Activated CD4-positive, CD25-positive, alpha-beta regulatory T cell treated with anti-CD3 and anti-CD28 coated beads, Interleukin-2, amount 50 U/mL, for 72 hours (primary cell): Measurements from ENCODE around the gene RNU7-1.
"Not testable (repeated sequence)": the region's sequence is repeated elsewhere in the genome, so short reads cannot be mapped to it uniquely, and the experiment has no call there.

Experiments
- DNase-seq: peaks from one replicate; pipeline ENCODE4 v3.0.0; 2021

The RNU7-1 gene

DNA sequence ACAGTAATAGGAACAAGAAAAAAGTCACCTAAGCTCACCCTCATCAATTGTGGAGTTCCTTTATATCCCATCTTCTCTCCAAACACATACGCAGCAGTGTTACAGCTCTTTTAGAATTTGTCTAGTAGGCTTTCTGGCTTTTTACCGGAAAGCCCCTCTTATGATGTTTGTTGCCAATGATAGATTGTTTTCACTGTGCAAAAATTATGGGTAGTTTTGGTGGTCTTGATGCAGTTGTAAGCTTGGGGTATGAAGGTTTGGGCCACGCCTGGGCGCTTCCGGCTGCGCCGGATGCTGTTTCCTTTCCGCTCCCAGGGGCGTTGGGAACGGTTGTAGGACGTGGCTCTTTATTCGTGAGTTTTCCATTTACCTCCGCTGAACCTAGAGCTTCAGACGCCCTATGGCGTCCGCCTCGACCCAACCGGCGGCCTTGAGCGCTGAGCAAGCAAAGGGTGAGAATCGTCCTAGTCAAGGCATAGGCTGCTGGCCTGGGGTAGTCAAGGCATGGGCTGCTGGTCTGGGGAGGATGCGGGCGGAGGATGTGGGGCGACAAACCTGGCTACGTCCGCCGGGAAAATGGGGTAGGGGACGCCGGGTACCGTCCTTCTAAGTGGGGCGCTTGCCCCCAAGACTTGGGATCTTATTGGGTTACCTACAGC, at the start of gene RNU7-1, which contains the start of gene C12orf57:
RNU7-1 (plus strand) TSS at position 95 of the 659 bp plus-strand sequence.
C12orf57 (plus strand) TSS at position 301 of the 659 bp plus-strand sequence; CDS start at position 401, 100 bp downstream.
- DNase-seq: peak; percentile 79

GRCh38 chr12:6894321-6894720, 49.3 kb upstream of the RNU7-1 start:
- no peak for DNase-seq

GRCh38 chr12:6896846-6897435, 46.7 kb upstream of the RNU7-1 start:
- no peak for DNase-seq

- DNase-seq: no peak
These were observed 44.2 kb upstream of the RNU7-1 start for GRCh38 chr12:6899427-6899826.

DNA sequence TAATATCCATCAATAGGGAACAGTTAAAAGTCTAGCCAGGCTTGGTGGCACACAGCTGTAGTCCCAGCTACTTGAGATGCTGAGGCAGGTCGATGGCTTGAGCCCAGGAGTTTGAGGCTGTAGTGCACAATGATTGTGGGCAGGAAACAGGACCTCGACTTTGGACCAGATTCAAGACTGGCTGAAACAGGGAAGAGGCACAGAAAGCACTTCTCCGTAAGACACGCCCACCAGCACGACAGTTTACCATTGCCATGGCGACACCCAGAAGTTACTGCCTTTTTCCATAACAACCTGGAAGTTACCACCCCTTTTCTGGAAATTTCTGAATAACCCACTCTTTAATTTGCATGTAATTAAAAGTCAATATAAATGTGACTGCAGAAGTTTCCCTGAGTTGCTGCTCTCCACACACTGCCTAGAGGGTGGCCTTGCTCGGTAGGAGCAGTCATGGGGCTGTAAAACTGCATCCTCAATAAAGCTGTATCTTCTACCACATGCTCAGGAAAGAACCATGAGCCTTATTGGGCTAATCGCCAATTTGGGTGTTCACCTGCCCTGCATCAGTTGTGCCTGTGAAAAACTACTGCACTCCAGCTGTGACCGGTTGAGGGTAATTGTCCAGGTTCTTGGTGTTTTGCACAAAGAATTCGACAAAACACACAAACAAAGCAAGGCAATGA, 43.6 kb upstream of the RNU7-1 start:
- DNase-seq: no peak

- DNase-seq: no peak
These were observed 41.2 kb upstream of the RNU7-1 start for GRCh38 chr12:6902448-6902847.

DNA sequence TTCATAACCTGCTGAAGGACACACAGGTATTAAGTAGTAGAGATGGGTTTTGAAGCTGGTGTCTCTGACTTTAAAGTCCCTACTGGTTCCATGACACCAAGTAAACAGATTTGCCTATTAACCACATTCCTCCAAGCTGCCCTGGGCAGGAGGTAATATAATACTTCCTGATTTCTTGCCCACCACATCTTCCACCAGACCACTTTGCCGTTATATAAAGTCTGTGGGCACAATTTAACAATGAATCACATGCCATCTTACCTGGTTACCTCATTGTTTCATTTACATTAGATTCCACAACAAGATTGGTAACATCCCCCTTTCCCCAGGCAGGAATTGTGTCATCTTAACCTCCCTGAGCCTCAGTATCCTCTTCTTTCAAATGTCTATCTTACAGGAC, 39.9 kb upstream of the RNU7-1 start:
- DNase-seq: no peak

DNA sequence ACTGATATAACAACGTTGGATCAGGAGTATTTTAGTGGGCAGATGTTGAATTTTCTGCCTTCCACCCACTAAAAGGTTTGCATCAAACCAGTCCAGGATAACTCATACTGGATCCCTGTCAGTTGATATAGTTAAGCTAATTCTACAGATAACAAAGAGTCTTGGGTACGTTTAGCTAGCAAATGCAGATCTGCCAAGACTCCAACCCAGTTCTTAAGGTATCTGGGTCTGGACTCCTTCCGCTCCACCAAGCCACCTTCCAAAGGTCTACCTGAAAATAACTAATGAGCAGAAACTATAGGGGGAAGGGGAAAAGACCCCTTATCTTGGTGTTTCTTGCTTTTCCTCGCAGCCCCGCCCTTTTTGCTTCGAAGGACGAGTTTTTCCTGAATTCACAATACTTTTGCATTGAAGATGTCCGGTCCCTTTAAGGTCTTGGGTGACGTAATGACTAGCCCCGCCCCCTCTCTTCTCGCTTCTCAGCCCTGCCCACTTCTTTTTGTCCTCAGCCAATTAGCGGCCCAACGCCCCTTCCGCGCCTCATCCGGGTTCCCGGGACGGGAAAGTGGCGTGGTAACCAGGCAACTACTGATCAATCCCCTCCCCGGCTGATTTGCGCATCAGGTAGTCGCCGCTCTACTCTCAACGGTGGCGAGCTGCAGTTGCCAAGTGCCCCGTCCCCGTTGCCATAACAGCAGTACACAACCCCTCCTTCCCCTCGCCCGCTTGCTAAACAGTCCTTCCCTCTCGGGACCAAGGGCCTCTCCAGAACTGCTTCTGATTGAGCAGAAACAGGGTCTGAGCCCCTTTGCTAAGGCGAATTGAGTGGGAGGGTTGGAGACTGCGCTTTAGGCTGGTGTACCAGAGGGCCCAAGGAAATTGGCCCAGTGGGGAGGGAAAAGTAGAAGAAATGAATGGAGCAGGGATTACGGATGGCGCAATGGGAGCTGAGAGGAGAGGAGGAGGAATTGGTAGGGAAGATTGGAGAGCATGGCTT, 39.0 kb upstream of the RNU7-1 start, which contains the start of gene LRRC23:
LRRC23 (plus strand) TSS at position 543 of the 997 bp plus-strand sequence. CDS start 812 bp downstream, outside the sequence.
- DNase-seq: peak; percentile 96

- DNase-seq: no peak
These were observed 38.1 kb upstream of the RNU7-1 start for GRCh38 chr12:6905414-6906040.

DNA sequence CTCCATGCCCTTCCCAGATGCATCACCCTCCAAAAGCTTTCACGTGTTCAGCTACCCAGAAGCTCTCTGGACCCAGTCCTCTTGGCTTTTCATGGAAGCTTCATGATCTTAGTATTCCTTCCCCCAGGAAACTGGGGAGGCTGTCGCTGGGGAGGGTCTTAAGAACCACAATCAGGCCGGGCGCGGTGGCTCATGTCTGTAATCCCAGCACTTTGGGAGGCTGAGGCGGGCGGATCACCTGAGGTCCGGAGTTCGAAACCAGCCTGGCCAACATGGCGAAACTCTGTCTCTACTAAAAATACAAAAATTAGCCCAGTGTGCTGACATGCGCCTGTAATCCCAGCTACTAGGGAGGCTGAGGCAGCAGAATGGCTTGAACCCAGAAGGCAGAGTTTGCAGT, 35.5 kb upstream of the RNU7-1 start:
- DNase-seq: not testable (repeated sequence)

- DNase-seq: no peak
These were observed 34.0 kb upstream of the RNU7-1 start for GRCh38 chr12:6909421-6910145.

DNA sequence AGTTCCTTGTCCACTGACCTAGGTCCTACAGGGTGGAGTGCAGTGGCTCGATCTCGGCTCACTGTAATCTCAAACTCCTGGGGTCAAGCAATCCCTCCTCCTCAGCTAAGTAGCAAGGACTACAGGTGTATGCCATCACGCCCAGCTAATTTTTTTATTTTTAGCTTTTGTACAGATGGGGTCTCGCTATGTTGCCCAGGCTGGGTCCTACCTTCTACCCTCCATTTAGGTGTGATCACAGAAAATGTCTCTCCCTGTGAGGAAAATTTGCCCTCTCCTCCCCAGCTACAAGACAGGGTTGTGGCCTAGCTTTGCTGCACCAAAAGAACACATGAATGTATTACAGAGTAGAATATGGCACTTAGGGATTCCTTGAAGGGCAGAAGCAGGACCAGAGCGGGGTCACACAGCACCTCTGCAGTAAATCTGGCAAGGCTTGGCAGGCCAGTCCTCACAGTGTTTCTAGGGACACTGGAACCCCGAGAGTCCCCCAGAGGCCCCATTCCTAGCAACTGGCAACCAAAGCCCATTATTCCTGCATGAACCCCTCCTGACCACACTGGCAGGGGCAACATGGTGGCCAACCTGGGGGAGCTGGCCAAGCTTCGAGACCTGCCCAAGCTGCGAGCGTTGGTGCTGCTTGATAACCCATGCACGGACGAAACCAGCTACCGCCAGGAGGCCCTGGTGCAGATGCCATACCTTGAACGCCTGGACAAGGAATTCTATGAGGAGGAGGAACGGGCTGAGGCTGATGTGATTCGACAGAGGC, 31.3 kb upstream of the RNU7-1 start:
- no peak for DNase-seq

DNA sequence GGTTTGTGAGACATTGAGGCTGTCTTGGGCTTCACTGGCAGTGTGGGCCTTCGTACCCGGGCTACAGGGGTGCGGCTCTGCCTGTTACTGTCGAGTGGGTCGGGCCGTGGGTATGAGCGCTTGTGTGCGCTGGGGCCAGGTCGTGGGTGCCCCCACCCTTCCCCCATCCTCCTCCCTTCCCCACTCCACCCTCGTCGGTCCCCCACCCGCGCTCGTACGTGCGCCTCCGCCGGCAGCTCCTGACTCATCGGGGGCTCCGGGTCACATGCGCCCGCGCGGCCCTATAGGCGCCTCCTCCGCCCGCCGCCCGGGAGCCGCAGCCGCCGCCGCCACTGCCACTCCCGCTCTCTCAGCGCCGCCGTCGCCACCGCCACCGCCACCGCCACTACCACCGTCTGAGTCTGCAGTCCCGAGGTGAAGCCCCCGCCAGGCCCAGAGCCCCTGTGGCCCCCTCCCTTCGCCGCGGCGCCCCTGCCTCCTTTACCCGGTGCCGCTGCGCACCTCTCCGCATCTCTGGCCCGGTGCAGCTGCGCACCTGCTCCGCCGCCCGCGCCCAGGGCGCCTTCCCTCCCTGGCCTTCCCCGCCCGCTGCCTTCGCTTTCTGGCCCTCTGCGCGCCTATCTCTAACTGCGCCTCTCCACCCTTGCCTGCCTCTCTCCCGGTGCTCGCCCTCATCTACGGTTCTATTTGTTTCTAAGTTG, 29.2 kb upstream of the RNU7-1 start, which contains the start of gene ENO2:
ENO2 (plus strand) TSS at position 335 of the 701 bp plus-strand sequence. CDS start 1,253 bp downstream, outside the sequence.
- peak; percentile 82 for DNase-seq

- DNase-seq: no peak
These were observed 28.4 kb upstream of the RNU7-1 start for GRCh38 chr12:6914947-6915788.

- no peak for DNase-seq
These were observed 27.8 kb upstream of the RNU7-1 start for GRCh38 chr12:6915789-6916285.

GRCh38 chr12:6916426-6917200, 27.0 kb upstream of the RNU7-1 start:
- DNase-seq: no peak

DNA sequence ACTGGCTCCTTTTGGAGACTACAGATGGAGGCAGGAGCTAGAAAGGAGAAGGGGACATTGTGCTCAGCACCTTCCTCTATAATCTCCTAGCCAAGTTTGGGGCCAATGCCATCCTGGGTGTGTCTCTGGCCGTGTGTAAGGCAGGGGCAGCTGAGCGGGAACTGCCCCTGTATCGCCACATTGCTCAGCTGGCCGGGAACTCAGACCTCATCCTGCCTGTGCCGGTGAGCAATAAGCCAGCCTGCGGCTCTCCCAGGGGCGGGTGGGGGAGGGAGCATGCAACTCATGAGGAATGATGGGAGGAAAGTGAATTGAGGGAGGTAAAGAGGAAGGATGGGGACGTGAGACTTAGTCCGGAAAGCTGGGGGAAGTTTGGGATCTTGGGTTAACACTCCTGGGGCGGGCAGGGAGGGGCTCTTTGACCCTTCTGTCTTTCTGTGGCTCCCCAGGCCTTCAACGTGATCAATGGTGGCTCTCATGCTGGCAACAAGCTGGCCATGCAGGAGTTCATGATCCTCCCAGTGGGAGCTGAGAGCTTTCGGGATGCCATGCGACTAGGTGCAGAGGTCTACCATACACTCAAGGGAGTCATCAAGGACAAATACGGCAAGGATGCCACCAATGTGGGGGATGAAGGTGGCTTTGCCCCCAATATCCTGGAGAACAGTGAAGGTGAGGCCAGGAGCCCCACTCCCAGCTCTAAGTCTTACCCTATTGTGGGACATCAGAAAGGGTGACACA, 26.0 kb upstream of the RNU7-1 start:
- no peak for DNase-seq
